MCF 10A (cell line): ENCODE results near the gene TUBB2A. TPM values are rescaled to one million over a fixed set of nuclear protein-coding genes. Genes with fewer than 3 reads are reported as not detected.
"Not testable (repeated sequence)": the region's sequence is repeated elsewhere in the genome, so short reads cannot be mapped to it uniquely, and the experiment has no call there.

Source experiments
- BruUV-seq: library from RNA; stranded (reverse); fragments of 400-500 nt; replicated peaks from 2 replicates; lab custom pipeline; 2021; lab: Mats Ljungman, UMichigan
- CTCF ChIA-PET: fragments of 300-600 bp; sonication (Branson Sonifier 250); formaldehyde crosslinking; extraction: SDS; loops from one replicate; lab custom pipeline; 2021; ENCODE audit warnings: antibody characterized with exemption, inconsistent platforms; lab: Yijun Ruan, JAX
- POLR2A ChIA-PET: fragments of 300-600, 350-650 bp; sonication (Branson Sonifier 250); formaldehyde crosslinking; extraction: SDS; loops from one replicate; lab custom pipeline; 2020; ENCODE audit warnings: antibody characterized with exemption, inconsistent platforms; lab: Yijun Ruan, JAX
- DNase-seq: peaks from one replicate; pipeline ENCODE4 v3.0.0-alpha.2; 2018; ENCODE audit not compliant: unreplicated experiment
- H3K27ac Mint-ChIP-seq: one replicate; pipeline ENCODE4 v1.8.0; 2022; ENCODE audit warnings: mild to moderate bottlenecking, low read depth, mixed read lengths; ENCODE audit not compliant: unreplicated experiment
- H3K27me3 Mint-ChIP-seq: one replicate; pipeline ENCODE4 v1.8.0; 2022; ENCODE audit warnings: mixed read lengths; ENCODE audit not compliant: insufficient read depth, unreplicated experiment
- H3K36me3 Mint-ChIP-seq: one replicate; pipeline ENCODE4 v1.8.0; 2022; ENCODE audit warnings: mild to moderate bottlenecking, moderate library complexity, mixed read lengths; ENCODE audit not compliant: insufficient read depth, unreplicated experiment
- H3K4me1 Mint-ChIP-seq: one replicate; pipeline ENCODE4 v1.8.0; 2022; ENCODE audit warnings: mixed read lengths; ENCODE audit not compliant: insufficient read depth, unreplicated experiment
- H3K4me3 Mint-ChIP-seq: one replicate; pipeline ENCODE4 v1.8.0; 2022; ENCODE audit warnings: mild to moderate bottlenecking, moderate library complexity, mixed read lengths; ENCODE audit not compliant: unreplicated experiment
- H3K9me3 Mint-ChIP-seq: one replicate; pipeline ENCODE4 v1.8.0; 2022; ENCODE audit warnings: mixed read lengths; ENCODE audit not compliant: unreplicated experiment
- intact Hi-C: fragments of 100-400 bp; cut with micrococcal nuclease; formaldehyde crosslinking; loops from 2 replicates; pipeline ENCODE4 v1.14.1; 2022
- total RNA-seq: library from RNA; stranded (reverse); gene quantifications from 2 replicates; pipeline ENCODE4 v1.2.3, GENCODE V29; 2022
- TF ChIP-seq, protein P1 (sequence below): fragments of 200-600 bp; IDR thresholded peaks from one replicate; pipeline ENCODE4 v1.8.0; 2022; ENCODE audit warnings: antibody characterized with exemption, mild to moderate bottlenecking; ENCODE audit not compliant: unreplicated experiment

Gene TUBB2A
- total RNA-seq, 1 experiment from 2014 or later: 13.3 TPM

DNA sequence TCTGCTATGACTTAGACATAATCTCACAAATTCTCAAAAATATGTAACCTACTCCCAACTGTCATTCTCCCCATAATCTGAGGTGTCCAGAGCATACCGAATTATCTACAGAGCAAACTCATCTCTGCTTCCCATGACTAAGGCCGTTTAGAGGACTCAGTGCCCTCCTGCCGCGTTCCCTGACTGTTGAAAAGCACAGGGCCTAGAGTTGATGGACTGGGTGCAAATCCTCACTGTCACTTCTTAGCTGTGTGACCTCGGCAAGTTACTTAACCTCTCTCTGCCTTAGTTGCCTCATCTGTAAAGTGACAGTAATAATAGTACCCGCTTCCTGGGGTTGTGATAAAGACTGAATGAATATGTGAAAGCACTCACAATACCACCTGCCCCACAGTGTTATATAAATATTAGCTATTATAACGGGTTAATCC is 4.7 kb upstream of the TUBB2A start:
- DNase-seq: no peak
- no peaks in the 10 kb centered on the region for H3K9me3 Mint-ChIP-seq
- H3K4me3 Mint-ChIP-seq: no peak overlapping the region
- H3K4me1 Mint-ChIP-seq: peaks cover 5% of the 10 kb centered on the region
- BruUV-seq: no TSS peak
- ChIA-PET CTCF (interaction anchor here (0.6 to 1.7 kb wide), 2 partner anchors 34 to 89 kb away, joined by 4 read pairs; no protein-coding TSS in a partner anchor), POLR2A (no interaction called here)
- TF ChIP-seq, protein P1, sequence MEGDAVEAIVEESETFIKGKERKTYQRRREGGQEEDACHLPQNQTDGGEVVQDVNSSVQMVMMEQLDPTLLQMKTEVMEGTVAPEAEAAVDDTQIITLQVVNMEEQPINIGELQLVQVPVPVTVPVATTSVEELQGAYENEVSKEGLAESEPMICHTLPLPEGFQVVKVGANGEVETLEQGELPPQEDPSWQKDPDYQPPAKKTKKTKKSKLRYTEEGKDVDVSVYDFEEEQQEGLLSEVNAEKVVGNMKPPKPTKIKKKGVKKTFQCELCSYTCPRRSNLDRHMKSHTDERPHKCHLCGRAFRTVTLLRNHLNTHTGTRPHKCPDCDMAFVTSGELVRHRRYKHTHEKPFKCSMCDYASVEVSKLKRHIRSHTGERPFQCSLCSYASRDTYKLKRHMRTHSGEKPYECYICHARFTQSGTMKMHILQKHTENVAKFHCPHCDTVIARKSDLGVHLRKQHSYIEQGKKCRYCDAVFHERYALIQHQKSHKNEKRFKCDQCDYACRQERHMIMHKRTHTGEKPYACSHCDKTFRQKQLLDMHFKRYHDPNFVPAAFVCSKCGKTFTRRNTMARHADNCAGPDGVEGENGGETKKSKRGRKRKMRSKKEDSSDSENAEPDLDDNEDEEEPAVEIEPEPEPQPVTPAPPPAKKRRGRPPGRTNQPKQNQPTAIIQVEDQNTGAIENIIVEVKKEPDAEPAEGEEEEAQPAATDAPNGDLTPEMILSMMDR: no peak
- no peaks in the 10 kb centered on the region for H3K36me3 Mint-ChIP-seq
- intact Hi-C loops: no loop called here
- no peak overlapping the region for H3K27ac Mint-ChIP-seq
- H3K27me3 Mint-ChIP-seq: no peaks in the 10 kb centered on the region

DNA sequence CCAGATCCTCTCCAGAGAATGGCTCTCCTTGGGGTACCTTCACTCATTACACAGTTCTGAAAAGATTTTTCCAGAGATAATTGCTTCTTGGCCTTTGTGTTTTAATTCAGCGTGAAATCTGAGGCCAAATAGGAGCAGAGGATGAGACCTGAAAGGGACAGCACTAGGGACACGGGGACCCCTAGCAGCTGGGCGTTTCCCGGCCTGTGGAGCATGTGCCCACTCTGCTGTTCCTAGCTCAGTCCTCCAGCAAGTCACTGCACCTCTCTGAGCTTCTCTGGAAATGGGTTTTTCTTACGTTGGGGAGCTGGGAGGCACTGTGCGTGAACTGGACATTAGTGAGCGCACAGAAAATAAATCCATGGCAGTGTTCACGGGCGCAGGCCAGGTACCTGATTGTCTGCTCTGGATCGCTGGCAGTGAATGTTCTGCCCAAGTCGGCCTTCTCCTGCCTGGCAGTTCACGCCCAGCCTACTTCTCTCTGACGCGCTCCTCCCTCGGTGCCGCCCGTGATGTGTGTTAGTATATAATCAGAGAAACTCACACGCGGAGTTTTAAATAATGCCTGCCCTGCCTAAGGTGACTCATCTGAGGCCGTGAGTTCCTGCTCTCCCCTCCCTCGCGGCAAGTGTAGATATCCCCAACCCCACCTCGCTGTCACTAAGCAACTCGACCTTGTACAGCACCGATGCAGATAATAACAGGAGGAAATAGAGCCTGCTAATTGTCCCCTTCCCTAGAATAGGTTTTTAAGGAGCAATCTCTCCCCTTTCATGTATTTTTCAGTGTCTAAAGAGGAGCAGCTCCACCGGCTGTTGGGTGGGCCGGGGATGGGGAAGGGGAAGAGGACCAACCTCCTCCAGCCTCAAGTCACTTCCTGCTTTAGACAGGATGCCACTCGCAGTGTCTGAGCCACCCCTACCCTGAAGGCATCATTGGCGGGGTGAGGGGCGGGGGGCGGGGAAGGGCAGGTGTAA is 2.7 kb upstream of the TUBB2A start:
- H3K4me1 Mint-ChIP-seq: peaks cover 5% of the 10 kb centered on the region
- ChIA-PET CTCF (interaction anchor here (0.8 kb wide), 1 partner anchor 92 kb away, joined by 4 read pairs; no protein-coding TSS in a partner anchor), POLR2A (interaction anchor here (1.6 kb wide), 1 partner anchor 92 kb away, joined by 3 read pairs; no protein-coding TSS in a partner anchor)
- BruUV-seq: no TSS peak
- no peak for DNase-seq
- no peaks in the 10 kb centered on the region for H3K9me3 Mint-ChIP-seq
- H3K27me3 Mint-ChIP-seq: no peaks in the 10 kb centered on the region
- peaks cover 6% of the 10 kb centered on the region for H3K36me3 Mint-ChIP-seq
- intact Hi-C loops: loop anchor here (5.0 kb wide), 2 partner anchors 43 to 92 kb away; partner anchors contain the start of gene BPHL
- TF ChIP-seq, protein P1: no peak
- no peak overlapping the region for H3K27ac Mint-ChIP-seq
- H3K4me3 Mint-ChIP-seq: no peak overlapping the region

DNA sequence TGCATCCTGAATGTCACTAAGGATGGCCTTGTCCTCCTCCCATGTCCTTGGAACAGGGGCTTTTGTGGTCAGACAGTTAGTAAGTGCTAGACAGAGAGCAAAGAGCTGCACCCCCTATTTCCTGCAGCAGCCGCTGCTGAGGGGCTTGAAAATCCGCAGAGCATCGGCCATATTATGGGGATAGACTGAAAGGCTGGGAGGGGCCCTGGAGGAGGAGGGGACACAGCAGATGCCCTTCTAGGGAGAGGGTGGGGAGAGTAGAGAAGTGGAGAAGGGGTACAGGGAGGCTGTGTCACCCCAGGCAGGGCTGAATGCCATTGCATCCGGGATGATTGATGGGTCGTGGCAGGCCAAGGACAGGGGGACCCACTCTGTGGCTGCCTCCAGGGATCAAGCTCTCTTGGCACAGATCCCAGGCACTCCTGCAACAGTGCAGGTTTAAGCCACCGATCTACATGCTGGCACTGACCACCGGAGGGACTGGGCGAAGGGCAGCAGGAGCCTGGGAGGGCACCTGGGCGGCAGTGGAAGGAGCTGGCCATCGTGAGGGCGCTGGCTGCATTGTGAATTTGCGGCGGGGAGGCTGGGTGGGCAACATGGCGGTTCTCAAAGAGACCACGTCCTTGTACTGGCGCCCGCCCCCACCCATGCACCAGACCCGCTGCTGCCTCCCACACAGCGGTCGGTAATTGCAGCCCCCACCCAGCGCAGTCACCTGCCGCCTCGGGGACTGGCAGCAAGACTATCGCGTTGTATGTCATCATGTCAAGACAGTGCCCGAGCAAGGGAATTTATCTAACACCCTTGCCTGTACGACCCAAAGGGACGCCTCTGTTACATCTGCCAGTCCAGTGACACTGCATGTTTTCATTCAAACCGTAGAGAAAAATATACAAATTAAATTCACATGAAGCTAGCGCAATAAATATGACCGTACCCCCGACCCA is 887 bp downstream of the TUBB2A start:
- H3K27ac Mint-ChIP-seq: peak overlapping the region; percentile 23
- not testable (repeated sequence) for H3K9me3 Mint-ChIP-seq, H3K36me3 Mint-ChIP-seq, H3K27me3 Mint-ChIP-seq, H3K4me1 Mint-ChIP-seq
- H3K4me3 Mint-ChIP-seq: peak overlapping the region; percentile 72
- peak; percentile 21 for DNase-seq
- TSS peak; percentile 50 for BruUV-seq
- intact Hi-C loops: loop anchor here (1.0 to 5.0 kb wide), 4 partner anchors 30 to 96 kb away; partner anchors contain the start of gene BPHL
- POLR2A ChIA-PET: interaction anchor here (0.7 to 3.1 kb wide), 11 partner anchors 14 to 132 kb away, joined by 3 to 28 read pairs (median 4); partner anchors contain the start of gene PSMG4
- CTCF ChIA-PET: interaction anchor here (0.6 to 1.2 kb wide), 11 partner anchors 14 to 1464 kb away, joined by 3 to 9 read pairs (median 4); no protein-coding TSS in a partner anchor

DNA sequence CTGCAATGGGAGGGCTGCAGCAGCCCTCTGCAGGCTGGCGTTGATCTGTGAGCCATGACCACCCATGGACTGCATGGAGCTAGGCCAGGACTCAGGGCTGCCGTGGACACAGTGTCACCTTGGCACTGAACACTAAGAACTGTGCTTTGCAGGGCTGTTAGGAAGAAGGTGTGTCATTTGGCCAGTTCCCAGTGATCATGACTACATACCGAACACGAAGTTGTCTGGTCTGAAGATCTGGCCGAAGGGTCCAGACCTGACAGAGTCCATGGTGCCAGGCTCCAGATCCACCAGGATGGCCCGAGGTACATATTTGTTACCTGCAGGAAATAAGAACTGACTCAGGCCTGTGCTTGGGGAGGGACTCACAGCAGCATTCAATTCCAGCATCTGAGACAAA is 1.9 kb downstream of the TUBB2A start:
- POLR2A ChIA-PET: interaction anchor here (0.8 kb wide), 1 partner anchor 54 kb away, joined by 4 read pairs; no protein-coding TSS in a partner anchor
- H3K36me3 Mint-ChIP-seq: peaks cover 16% of the 10 kb centered on the region
- intact Hi-C loops: loop anchor here (5.0 kb wide), 2 partner anchors 38 to 97 kb away; partner anchors contain the start of gene BPHL
- BruUV-seq, H3K9me3 Mint-ChIP-seq, DNase-seq, H3K4me3 Mint-ChIP-seq, H3K27me3 Mint-ChIP-seq, H3K4me1 Mint-ChIP-seq, CTCF ChIA-PET, H3K27ac Mint-ChIP-seq: not testable (repeated sequence)
